ENCODE data around the gene TTC7B.

TTC7B gene

DNA sequence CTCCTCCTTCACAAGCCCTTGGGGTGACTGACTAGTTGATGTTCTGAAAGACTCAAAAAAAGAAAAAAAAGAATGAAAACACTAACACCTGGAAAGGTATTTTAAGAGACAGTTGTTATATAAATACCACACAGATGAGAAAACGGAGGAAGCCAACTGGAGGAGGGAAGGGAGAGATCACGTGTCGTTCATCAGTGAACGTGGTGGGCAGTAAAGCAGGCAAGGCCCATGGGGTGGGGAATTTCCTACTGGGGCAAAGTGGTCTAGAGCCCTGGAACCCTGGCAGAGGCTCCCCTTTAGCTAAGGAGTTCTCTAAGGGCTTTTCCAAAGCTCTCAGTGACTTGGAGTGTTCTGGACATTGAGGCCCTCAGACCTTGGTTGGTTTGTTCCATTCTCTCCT is 249.7 kb downstream of the TTC7B start:
- no peak for ATAC-seq
- H3K9me3 Mint-ChIP-seq = no peaks in the 10 kb centered on the region
- H3K27me3 Mint-ChIP-seq = no peaks in the 10 kb centered on the region
- no peak overlapping the region for H3K27ac Mint-ChIP-seq
- no peaks in the 10 kb centered on the region for H3K36me3 Mint-ChIP-seq
- H3K4me3 Mint-ChIP-seq = no peak overlapping the region
- H3K4me1 Mint-ChIP-seq = no peaks in the 10 kb centered on the region

DNA sequence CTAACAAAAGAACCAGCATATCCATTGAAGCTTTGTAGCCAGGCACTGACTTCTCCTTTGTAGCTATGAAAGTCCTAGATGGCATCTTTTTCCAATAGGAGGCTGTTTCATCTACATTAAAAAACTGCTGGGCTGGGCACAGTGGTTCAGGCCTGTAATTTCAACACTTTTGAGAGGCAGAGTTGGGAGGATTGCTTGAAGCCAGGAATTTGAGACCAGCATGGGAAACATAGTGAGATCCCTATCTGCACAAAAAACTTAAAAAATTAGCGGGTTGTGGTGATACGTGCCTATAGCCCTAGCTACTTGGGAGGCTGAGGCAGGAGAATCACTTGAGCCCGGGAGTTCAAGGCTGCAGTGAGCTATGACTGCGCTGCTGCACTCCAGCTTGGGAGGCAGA is 251.7 kb downstream of the TTC7B start:
- H3K4me1 Mint-ChIP-seq = no peaks in the 10 kb centered on the region
- no peaks in the 10 kb centered on the region for H3K9me3 Mint-ChIP-seq
- H3K27me3 Mint-ChIP-seq = no peaks in the 10 kb centered on the region
- no peak overlapping the region for H3K27ac Mint-ChIP-seq
- ATAC-seq = no peak
- H3K4me3 Mint-ChIP-seq = no peak overlapping the region
- H3K36me3 Mint-ChIP-seq = no peaks in the 10 kb centered on the region

DNA sequence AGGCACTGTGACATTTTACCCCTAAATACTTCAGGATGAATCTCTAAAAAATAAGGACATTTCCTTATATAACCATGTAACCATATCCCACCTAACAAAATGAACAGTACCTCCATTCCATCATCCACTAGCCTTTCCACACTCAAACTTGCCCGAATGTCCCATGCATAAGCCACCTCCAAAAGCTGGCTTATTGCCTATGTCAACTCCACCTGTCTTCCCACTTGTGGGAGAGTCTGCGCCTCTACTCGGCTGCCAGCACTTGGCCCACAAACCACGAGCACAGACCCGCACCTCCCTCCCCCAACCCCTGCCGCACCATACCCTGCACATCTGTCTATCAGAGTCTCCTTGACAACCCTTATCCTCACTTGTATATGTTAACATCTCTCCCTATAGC is 253.6 kb downstream of the TTC7B start:
- Mint-ChIP-seq H3K36me3 (no peaks in the 10 kb centered on the region), H3K4me3 (no peak overlapping the region), H3K27ac (no peak overlapping the region), H3K4me1 (no peaks in the 10 kb centered on the region), H3K9me3 (no peaks in the 10 kb centered on the region), H3K27me3 (no peaks in the 10 kb centered on the region)
- ATAC-seq = no peak

DNA sequence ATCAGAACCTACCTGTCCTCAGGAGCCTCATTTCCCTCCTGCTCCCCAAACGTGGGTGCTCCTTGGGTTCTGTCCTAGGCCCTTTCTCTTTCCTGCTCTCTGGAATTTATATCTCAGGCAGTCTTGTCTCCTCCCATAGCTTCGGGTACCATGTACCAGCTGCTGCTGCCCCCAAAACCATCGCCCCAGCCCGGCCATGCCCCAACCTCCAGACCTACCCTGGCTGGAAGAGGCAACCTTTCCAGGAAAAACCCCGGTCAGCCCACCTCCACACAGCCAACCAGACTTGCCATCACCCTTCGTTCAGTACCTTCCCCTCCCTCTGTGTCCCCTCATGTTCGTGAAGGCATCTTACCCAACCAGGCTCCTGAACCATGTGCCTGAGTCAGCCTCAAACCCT is 254.3 kb downstream of the TTC7B start:
- ATAC-seq = peak; percentile 10
- no peak overlapping the region for H3K4me3 Mint-ChIP-seq
- H3K27me3 Mint-ChIP-seq = no peaks in the 10 kb centered on the region
- H3K9me3 Mint-ChIP-seq = no peaks in the 10 kb centered on the region
- no peaks in the 10 kb centered on the region for H3K36me3 Mint-ChIP-seq
- H3K27ac Mint-ChIP-seq = no peak overlapping the region
- H3K4me1 Mint-ChIP-seq = no peaks in the 10 kb centered on the region

DNA sequence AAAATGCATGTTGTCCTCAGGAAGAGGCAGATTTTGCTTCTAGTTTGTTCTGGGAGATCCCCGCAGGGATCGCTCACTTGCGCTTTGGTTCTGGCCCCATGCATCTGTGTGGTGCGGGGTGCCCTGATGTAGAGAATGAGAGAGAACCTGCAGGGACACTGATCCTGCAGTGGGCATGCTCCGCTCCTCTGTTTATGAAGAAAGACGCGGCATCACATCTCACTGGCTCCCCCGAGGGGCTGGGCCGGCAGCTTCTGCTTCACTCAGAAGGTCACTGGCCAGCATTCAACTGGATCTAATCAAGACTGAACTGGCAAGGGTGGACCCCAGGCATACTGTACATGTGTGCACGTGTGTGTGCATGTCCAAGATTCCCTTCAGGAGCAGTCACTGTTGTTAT is 255.2 kb downstream of the TTC7B start:
- no peaks in the 10 kb centered on the region for H3K9me3 Mint-ChIP-seq
- H3K4me3 Mint-ChIP-seq = no peak overlapping the region
- no peak for ATAC-seq
- no peak overlapping the region for H3K27ac Mint-ChIP-seq
- H3K36me3 Mint-ChIP-seq = no peaks in the 10 kb centered on the region
- H3K4me1 Mint-ChIP-seq = no peaks in the 10 kb centered on the region
- H3K27me3 Mint-ChIP-seq = peaks cover 6% of the 10 kb centered on the region

DNA sequence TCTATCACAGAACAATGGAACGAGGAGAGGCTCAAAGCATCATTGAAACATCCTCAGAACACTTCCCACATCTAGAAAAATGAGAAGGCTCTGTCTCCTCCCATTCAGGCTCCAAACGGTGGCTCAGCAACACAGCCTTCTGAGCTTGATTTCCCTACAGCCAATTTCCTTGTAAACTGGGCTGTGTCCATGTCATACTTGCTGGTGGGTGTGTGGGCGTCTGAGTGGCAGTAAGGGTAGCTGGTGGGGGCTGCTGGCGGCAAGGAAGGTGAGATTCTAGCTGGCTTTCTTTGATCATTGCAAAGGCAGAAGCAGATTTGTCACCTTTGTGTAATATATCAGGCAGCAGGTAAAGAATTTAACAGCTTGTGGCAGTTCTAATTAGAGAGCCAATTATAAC is 255.7 kb downstream of the TTC7B start:
- no peak for ATAC-seq
- no peaks in the 10 kb centered on the region for H3K36me3 Mint-ChIP-seq
- H3K4me1 Mint-ChIP-seq = no peaks in the 10 kb centered on the region
- no peaks in the 10 kb centered on the region for H3K9me3 Mint-ChIP-seq
- H3K27me3 Mint-ChIP-seq = peaks cover 10% of the 10 kb centered on the region
- H3K27ac Mint-ChIP-seq = no peak overlapping the region
- no peak overlapping the region for H3K4me3 Mint-ChIP-seq

DNA sequence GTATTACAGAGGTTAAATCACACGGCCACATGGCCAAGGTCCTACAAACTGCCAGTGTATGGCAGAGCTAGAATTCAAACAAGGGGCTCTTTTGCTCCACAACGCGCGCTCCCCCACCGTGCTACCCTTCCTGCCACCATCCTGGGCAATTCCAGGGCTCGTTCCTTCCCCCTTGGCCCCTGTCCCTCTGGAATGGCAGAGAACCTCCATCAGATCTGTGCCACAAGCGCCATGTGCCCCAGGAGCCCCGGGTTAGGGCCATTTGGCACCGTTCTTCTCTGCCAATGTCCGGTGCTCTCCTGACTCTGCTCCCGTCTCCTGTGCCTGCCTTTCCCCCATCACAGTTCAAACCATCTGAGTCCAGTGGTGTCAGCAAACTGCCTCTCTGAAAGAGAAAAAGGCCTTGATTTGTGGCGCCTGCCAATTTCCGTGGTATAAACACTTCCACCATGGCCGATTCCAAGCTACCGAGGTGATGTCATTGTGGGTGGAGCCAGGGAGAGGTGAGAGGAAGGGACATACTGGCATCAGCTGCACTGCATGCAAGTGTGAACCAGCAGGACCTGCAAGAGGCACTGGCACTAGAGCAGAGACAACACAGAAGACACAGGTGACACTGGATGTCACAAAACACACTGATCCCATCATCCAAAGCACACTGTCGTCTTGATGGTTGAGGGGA is 256.3 kb downstream of the TTC7B start:
- H3K36me3 Mint-ChIP-seq = no peaks in the 10 kb centered on the region
- H3K9me3 Mint-ChIP-seq = no peaks in the 10 kb centered on the region

DNA sequence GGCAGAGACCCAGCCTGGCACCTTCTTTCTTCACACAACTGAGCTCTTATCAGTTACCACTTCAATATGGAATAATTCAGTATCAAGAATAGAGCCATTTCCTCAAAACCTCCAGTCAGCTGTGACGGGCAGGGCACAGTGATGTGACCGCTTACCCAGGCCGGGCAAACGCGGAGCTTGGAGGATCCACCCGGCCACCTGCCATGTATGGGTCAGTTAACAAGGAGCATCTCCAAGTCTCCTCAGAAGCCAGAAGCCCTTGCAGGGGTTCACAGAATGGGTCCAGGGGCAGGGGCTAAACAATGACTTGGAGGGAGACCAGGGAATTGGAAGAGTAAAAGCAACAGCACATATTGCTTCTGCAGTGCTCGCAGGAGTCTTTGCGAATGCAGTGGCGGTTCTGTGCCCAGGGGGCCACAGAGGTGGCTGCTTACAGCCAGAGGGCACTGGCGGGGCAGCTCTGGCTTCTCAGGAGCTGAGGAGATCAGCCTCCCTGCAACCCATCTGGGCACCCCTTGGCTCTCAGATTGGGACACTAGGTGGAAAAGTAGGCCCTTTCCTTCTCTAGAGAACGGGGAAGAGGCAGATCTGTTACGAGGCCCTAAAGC is 257.1 kb downstream of the TTC7B start:
- Mint-ChIP-seq H3K4me1 (no peaks in the 10 kb centered on the region), H3K27ac (no peak overlapping the region), H3K4me3 (no peak overlapping the region), H3K36me3 (no peaks in the 10 kb centered on the region), H3K27me3 (peaks cover 12% of the 10 kb centered on the region), H3K9me3 (no peaks in the 10 kb centered on the region)
- ATAC-seq = no peak

More for the DNA sequence above, 256.3 kb downstream of the TTC7B start:
- ATAC-seq = no peak
- H3K4me1 Mint-ChIP-seq = no peaks in the 10 kb centered on the region
- peaks cover 12% of the 10 kb centered on the region for H3K27me3 Mint-ChIP-seq
- no peak overlapping the region for H3K4me3 Mint-ChIP-seq
- H3K27ac Mint-ChIP-seq = no peak overlapping the region

DNA sequence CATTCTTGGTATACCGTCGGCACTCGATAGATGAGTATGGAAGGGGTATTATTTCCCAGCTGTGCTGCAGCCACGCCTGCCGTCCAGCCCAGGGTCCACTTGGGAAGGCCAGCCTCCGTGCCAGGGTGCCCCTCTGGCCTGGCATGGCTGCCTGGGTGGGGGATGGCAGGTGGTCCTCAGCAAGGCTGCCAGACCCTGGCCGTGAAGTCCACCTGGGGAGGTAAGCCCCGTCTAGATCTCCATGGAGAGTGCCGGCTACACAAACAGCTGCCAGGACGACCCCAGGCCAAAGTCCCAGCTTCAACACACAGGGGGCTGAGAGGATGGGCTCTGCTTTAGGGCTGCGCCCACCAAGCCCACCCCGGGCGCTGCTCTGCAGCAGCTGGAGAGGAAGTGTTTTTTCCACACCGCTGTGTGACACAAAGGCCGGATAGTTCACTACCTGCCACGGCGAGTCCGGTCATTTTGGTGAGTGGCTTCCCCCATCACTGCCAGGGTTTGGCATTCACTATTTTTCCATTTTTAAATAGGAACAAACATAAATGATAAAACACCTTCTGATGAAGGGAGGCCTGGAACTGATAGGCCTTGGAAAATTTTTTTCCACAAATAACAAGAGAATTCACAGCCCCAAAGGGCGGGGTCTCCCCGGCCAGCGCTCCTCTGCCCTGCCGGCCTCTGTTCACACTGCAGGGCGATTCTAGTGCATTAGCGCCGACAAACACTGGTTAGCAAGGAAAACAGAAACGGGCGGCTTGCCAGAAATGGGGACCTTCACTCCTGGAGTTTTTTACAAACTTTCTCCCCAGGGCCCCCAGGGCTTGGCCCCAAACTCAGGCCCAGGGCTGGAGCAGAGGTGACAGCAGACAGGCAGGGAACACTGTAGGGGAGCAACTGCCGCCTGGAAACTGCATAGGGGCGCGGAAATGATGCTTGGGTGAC is 257.9 kb downstream of the TTC7B start:
- Mint-ChIP-seq H3K4me3 (no peak overlapping the region), H3K27ac (no peak overlapping the region), H3K27me3 (peaks cover 12% of the 10 kb centered on the region), H3K36me3 (no peaks in the 10 kb centered on the region), H3K9me3 (no peaks in the 10 kb centered on the region), H3K4me1 (no peaks in the 10 kb centered on the region)
- ATAC-seq = no peak

DNA sequence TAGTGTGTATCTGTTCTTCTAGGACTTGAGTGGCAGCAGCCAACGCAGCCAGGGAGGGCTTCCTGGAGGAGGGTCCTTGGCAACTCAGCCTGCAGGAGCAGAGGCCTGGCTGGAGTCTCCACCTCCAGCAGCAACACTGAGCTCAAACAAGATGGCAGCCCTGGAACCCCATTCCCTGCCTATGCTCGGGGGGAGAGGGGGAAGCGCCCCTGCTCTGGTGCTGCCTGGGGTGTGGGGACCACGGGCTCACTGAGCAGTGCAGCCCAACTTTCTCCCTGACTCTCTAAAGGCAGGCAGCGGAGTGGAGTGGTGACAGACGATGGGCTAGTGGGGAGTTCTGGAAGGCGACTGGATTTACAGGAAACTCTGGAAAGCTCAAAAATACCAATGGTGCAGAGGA is 258.7 kb downstream of the TTC7B start:
- H3K27ac Mint-ChIP-seq = no peak overlapping the region
- H3K27me3 Mint-ChIP-seq = peaks cover 12% of the 10 kb centered on the region
- no peak for ATAC-seq
- no peaks in the 10 kb centered on the region for H3K4me1 Mint-ChIP-seq
- no peak overlapping the region for H3K4me3 Mint-ChIP-seq
- no peaks in the 10 kb centered on the region for H3K9me3 Mint-ChIP-seq
- no peaks in the 10 kb centered on the region for H3K36me3 Mint-ChIP-seq

DNA sequence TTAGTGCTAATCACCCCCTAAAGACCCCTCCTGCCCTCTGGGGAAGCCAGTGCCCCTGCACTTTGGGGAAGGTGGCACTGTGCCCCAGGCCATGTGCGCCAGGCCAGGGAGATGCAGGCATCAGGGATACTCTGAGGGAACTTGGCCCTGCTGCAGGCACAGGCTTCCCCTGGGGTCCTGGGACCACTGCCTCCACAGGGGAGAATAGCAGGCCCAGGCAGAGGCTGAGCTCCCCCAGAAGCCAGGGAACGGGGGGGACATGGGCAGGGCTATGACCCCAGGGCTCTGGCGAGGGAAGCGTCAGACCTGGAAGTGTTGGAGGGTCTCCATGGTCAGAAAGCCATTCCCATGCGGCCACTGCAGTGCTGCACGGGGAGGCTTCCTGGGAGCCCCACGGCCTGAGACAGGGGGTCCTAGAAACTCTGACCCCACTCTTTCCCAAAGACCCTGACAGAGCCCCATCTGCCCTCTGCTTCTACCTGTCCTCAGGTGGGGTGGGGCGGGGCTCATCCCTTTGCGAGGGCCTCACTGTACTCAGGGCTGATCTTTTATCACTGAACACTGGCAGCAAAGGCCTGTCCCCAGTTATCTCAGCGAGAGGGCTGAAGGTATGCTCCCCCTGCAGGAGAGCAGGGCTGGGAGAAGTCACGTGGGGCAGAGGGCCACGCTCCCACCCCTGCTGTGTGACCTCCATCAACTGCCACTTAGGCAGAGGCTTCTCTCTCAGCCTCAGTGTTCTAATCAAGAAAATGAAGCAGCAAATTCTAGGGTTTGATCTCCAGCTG is 259.4 kb downstream of the TTC7B start:
- no peaks in the 10 kb centered on the region for H3K4me1 Mint-ChIP-seq
- H3K27ac Mint-ChIP-seq = no peak overlapping the region
- H3K27me3 Mint-ChIP-seq = peaks cover 12% of the 10 kb centered on the region
- H3K4me3 Mint-ChIP-seq = no peak overlapping the region
- no peaks in the 10 kb centered on the region for H3K36me3 Mint-ChIP-seq
- ATAC-seq = no peak
- no peaks in the 10 kb centered on the region for H3K9me3 Mint-ChIP-seq

DNA sequence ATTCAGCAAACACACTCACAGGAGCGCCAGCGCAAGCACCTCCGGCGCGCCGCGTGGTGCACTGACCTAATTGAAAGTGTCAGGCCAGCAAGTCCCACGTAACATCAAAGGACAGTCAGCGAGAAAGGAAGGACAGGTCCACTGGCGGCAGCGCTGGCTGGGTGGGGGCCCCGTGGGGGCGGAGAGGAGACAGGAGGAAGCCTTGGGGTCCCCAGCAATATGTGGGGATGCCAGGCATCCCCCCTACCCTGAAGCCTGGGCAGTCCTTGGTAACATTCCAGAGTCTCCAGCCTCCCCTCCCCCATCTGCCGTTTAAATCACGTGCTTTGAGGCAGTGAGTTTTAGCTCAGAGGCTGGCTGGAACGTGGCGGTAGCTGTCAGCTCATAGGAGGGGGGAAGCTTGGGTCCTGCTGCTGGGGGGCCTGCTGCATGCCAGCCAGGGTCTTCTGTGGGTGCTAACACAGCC is 260.2 kb downstream of the TTC7B start:
- H3K4me1 Mint-ChIP-seq = no peaks in the 10 kb centered on the region
- H3K9me3 Mint-ChIP-seq = no peaks in the 10 kb centered on the region
- H3K27me3 Mint-ChIP-seq = peaks cover 12% of the 10 kb centered on the region
- no peaks in the 10 kb centered on the region for H3K36me3 Mint-ChIP-seq
- ATAC-seq = no peak
- no peak overlapping the region for H3K4me3 Mint-ChIP-seq
- H3K27ac Mint-ChIP-seq = no peak overlapping the region

DNA sequence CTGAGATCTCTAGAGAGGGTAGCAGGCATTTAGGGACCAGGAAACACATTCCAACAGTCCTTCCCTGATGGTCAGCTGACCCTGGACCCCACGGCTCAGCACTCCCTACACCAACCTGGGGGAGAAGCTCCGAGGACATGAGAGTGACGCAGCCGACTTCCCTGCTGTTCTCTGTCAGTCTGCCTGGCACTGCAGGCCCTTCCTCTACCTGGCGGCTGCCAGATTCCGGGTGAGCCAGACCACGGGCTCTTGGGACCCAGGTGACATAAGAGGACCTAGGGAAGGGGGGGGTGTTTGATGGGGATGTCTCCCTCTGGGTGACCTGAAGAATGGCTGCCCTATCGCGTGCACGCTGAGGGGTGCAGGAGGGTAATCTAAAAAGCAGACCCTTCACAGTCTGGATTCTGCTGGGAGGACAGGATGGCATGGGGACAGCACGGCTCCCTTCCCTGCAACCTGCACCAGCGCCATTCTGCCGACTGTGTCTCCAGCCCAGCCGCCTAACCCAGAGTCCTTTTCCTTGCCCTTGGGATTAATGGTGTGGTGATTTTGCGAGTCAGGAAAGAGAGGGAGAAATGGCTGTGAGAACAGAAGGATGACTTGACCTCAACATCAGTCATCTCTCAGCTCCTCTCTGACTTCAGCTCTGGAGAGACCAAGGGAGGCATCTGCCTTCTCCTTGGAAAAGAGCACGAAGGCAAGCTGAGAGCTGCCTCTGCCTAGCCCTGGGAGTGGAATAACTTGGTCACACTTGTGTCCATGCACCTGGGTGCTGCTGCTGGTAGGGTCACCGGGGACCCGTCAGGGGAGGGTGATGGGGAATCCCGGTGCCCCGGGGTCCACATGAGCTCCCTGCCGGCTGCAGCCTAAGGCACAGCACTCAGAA is 260.9 kb downstream of the TTC7B start:
- Mint-ChIP-seq H3K4me1 (no peaks in the 10 kb centered on the region), H3K4me3 (no peak overlapping the region), H3K36me3 (no peaks in the 10 kb centered on the region)

DNA sequence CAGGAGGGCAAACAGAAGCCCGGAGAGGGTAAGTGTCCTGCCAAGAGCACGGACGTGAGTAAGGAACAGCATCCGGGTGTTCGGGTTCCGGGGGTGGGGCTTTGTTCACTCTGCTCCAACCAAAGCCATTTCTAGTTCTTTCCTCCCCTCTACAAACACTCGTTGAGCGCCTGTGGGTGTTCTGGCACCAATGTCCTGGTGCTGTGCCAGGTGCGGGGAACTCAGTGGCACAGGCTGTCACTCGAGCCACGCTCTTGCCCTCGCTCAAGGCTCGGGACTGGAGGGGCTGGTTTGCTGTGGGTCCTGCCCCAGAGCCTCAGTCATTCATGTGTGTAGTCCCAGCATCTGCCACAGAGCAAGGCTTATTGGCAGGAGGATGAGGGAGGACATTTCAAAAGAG is 261.9 kb downstream of the TTC7B start:
- Mint-ChIP-seq H3K9me3 (peaks cover 7% of the 10 kb centered on the region), H3K4me3 (no peak overlapping the region), H3K36me3 (no peaks in the 10 kb centered on the region), H3K4me1 (no peaks in the 10 kb centered on the region), H3K27me3 (peaks cover 12% of the 10 kb centered on the region), H3K27ac (no peak overlapping the region)
- no peak for ATAC-seq

More for the DNA sequence above, 260.9 kb downstream of the TTC7B start:
- peaks cover 12% of the 10 kb centered on the region for H3K27me3 Mint-ChIP-seq
- ATAC-seq = no peak
- H3K9me3 Mint-ChIP-seq = peaks cover 4% of the 10 kb centered on the region
- H3K27ac Mint-ChIP-seq = no peak overlapping the region

All from stimulated activated memory B cell treated with anti-CD40 and anti-IgM and Interleukin-4, amounts not matched to agents 10 μg/mL and 1 μg/mL and 100 μg/mL, for 72 hours (primary cell).